ENCODE results near the gene METTL24.
"Not testable (repeated sequence)": the region's sequence is repeated elsewhere in the genome, so short reads cannot be mapped to it uniquely, and the experiment has no call there.

METTL24 gene

DNA sequence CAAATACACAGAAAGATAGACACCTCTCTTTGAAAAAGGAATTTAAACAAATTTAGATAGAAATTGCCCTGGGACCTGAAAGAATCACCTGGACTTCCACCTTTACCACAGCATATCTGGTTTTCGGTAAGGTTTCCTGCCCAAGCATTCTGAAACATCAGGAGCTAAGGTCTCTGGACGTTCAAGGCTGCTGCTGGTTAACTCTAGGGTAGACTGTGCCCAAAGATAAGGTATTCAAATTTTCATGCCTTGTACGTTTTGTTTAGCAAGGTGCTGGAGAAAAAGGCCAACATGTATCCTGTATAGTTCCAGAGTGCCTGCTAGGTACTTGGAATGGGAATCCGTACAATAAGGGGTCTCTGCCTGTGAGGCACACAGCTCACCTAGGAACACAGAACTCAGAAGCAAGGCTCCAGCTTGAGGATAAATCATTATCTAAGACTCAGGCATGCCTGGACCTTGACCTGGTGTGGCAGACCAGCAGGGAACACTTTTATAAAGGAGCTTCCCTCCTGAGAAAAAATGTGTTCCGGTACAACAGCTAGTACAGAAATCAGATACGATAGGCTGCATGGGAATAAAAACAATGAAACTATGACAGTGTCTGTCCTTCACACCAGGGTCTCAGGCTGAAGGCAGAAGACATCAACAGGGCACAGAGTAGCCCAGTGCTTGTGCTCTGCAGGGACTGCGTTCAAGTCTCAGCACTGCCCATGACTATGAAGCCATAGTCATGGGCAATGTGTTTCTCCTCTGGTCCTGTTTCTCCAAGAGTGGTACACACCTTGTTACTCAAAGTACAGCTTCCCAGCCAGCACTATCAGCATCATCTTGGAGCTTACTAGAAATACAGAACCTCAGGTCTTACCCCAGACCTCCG lies 70.4 kb downstream of the METTL24 start:
- DNase-seq (ENCODE audit: low read depth) = no peak
- TF ChIP-seq, protein P1, sequence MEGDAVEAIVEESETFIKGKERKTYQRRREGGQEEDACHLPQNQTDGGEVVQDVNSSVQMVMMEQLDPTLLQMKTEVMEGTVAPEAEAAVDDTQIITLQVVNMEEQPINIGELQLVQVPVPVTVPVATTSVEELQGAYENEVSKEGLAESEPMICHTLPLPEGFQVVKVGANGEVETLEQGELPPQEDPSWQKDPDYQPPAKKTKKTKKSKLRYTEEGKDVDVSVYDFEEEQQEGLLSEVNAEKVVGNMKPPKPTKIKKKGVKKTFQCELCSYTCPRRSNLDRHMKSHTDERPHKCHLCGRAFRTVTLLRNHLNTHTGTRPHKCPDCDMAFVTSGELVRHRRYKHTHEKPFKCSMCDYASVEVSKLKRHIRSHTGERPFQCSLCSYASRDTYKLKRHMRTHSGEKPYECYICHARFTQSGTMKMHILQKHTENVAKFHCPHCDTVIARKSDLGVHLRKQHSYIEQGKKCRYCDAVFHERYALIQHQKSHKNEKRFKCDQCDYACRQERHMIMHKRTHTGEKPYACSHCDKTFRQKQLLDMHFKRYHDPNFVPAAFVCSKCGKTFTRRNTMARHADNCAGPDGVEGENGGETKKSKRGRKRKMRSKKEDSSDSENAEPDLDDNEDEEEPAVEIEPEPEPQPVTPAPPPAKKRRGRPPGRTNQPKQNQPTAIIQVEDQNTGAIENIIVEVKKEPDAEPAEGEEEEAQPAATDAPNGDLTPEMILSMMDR (IDR thresholded peaks at IDR 0.05; ENCODE audit: low read depth, low read length, missing control alignments) = no peak
- no peak overlapping the region for H3K4me3 ChIP-seq (ENCODE audit: low read depth, low read length)

DNA sequence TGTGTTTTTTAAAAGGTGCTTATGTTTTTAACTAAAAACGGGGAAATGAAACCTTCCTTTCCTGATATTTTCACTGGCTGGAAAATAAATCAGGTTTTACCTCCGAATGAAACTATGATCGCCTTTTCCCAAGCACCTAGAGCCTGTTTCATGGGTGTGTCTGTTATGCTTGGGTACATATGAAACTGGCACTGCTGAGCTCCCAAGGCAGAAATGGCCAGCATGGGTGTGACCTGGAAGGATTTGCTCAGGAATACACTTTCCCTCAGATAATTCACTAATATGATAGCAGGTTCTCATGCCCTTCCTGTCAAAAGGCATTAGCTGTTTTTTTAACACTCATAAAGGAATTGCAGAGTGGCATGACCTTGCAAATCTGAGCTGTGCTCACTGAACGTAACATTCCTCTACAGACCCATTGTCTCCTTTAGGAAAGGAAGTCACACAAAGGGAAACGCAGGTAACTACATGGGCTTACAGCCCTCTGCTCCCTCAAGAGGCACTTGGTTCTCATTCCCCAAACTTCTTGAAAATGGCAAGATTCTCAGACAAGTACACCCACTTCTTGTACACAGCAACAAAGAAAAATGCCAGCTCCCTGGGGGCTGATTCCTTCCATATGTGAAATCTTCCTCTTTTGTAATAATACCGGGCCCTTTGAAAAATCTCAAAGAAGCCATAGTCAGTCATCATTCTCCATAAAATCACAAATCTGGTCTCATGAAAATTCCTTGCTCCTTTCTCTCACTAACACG lies 72.7 kb downstream of the METTL24 start:
- no peak overlapping the region for H3K4me3 ChIP-seq (ENCODE audit: low read depth, low read length)
- TF ChIP-seq, protein P1 (IDR thresholded peaks at IDR 0.05; ENCODE audit: low read depth, low read length, missing control alignments) = no peak
- no peak for DNase-seq (ENCODE audit: low read depth)

DNA sequence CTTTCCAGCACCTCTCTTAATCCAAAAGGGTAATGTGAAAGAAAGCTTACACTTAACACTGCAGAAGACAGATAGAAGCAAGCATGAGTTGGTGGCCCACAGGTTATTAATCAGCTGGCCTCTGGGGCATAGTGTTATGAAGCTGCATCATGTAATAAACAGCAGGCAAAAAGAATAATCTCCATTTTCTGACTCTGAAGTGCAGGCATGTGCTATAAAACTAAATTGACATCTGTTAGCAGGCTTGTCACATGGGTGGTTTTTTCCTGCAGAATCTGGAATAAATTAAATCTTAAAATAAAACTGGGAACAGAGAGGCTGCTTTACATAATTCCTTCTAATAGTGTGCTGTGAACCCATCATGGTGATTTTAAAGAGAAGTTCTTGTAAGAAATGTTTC lies 73.3 kb downstream of the METTL24 start:
- no peak for DNase-seq (ENCODE audit: low read depth)
- TF ChIP-seq, protein P1 (IDR thresholded peaks at IDR 0.05; ENCODE audit: low read depth, low read length, missing control alignments) = no peak
- no peak overlapping the region for H3K4me3 ChIP-seq (ENCODE audit: low read depth, low read length)

DNA sequence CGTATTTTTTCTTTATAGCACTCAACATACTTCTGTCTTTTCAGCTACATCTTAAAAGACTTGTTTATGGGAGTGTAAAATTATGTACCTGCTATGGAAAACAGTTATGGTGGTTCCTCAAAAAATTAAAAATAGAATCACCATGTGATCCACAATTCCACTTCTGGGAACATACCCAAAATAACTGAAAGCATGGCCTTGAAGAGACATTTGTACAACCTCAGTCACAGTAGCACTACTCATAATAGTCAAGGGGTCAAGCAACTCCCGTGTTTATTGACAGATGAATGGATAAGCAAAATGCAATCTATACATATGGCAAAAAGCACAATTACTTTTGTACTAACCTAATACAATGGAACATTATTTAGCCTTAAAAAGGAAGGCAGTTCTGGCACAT lies 74.5 kb downstream of the METTL24 start:
- TF ChIP-seq, protein P1 (IDR thresholded peaks at IDR 0.05; ENCODE audit: low read depth, low read length, missing control alignments) = no peak
- no peak overlapping the region for H3K4me3 ChIP-seq (ENCODE audit: low read depth, low read length)
- no peak for DNase-seq (ENCODE audit: low read depth)

DNA sequence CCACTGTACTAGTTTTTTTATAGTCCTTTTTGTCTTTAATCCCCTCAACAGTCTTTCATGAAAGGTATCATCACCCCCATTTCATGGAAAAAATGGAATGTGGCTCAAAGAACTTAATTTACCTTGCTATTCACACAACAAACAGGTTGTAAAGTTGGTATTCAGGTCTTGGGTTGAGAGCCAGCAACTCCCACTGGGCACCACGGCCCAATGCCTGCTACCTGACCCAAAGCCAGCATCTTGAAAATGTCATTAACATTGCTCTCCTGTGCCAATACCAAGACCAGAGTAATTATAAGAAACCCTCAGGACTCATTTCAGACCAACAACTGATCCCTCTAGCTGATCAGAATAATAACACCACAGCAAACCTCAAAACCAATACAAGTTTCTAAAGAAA lies 75.7 kb downstream of the METTL24 start:
- no peak overlapping the region for H3K4me3 ChIP-seq (ENCODE audit: low read depth, low read length)
- TF ChIP-seq, protein P1 (IDR thresholded peaks at IDR 0.05; ENCODE audit: low read depth, low read length, missing control alignments) = no peak
- no peak for DNase-seq (ENCODE audit: low read depth)

DNA sequence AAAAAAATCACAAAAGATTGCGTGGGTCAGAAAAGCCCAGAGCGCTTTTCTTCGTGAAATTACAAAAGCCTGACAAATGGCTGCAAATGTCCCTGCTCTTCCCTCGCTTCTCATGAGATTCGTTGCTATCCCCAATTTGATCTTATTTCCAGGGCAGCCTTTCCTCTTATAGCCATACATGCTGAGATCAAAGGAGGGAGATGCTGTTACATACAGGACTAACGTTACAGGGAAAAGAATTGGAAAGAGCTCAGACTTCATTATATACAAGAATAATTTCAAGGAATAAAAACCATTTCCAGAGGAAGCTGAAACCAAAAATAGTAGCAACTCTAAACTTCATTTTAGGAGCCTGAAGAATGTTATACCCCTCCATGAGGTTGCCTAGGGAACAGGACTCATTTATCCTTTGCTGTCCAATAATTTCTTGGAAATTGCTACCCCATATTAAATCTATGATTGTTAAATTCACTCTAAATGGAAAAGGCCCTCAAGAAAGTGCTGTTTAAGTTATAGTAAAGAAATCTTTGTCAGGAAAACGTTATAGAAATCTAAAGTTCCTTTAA lies 81.0 kb downstream of the METTL24 start:
- H3K4me3 ChIP-seq (ENCODE audit: low read depth, low read length) = no peak overlapping the region
- TF ChIP-seq, protein P1 (IDR thresholded peaks at IDR 0.05; ENCODE audit: low read depth, low read length, missing control alignments) = no peak
- no peak for DNase-seq (ENCODE audit: low read depth)

DNA sequence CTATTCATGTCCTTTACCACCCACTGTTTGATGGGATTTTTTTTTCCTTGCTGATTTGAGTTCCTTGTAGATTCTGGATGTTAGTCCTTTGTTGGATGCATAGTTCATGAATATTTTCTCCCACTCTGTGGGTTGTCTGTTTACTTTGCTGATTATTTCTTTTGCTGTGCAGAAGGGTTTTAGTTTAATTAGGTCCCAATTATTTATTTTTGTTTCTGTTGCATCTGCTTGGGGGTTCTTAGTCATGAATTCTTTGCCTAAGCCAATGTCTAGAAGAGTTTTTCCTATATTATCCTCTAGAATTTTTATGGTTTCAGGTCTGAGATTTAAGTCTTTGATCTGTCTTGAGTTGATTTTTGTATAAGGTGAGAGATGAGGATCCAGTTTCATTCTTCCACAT lies 85.4 kb downstream of the METTL24 start:
- not testable (repeated sequence) for H3K4me3 ChIP-seq (ENCODE audit: low read depth, low read length); DNase-seq (ENCODE audit: low read depth)

All from GM12864 (cell line).